ENCODE measurements around the gene ST7L.

The ST7L gene

GRCh38 chr1:112554411-112554810, 64.5 kb downstream of the ST7L start:
- H3K4me3 ChIP-seq (ENCODE audit: low read length), result no peak overlapping the region
- no peaks in the 10 kb centered on the region for H3K4me1 ChIP-seq (ENCODE audit: control insufficient read depth, low read length)
- no peak for TF ChIP-seq CTCF (IDR thresholded peaks at IDR 0.05; ENCODE audit: low read depth, low read length, poor library complexity, severe bottlenecking)
- no peak for TF ChIP-seq EZH2phosphoT487 (IDR thresholded peaks at IDR 0.05; ENCODE audit: borderline replicate concordance, low read length)
- H3K4me2 ChIP-seq (ENCODE audit: low read length), result no peak overlapping the region
- no peaks in the 10 kb centered on the region for H3F3A ChIP-seq (ENCODE audit: control insufficient read depth, insufficient read depth)
- no peaks in the 10 kb centered on the region for H3K79me2 ChIP-seq (ENCODE audit: control insufficient read depth, low read length)
- H3K36me3 ChIP-seq (ENCODE audit: control insufficient read depth, low read length), result no peaks in the 10 kb centered on the region
- no peaks in the 10 kb centered on the region for H3K9me3 ChIP-seq (ENCODE audit: control insufficient read depth, insufficient read depth, low read length)
- H3K9me2 ChIP-seq (replicated peaks; ENCODE audit: control insufficient read depth, low read length), result no peaks in the 10 kb centered on the region
- H3K27me3 ChIP-seq (ENCODE audit: control insufficient read depth, low read length), result no peaks in the 10 kb centered on the region
- H4K20me1 ChIP-seq (ENCODE audit: control insufficient read depth, insufficient read depth, low read depth, low read length), result no peaks in the 10 kb centered on the region
- no peak overlapping the region for H3K27ac ChIP-seq (ENCODE audit: low read depth, low read length)

GRCh38 chr1:112549590-112549989, 69.4 kb downstream of the ST7L start:
- H3K27ac ChIP-seq (ENCODE audit: low read depth, low read length), result no peak overlapping the region
- no peaks in the 10 kb centered on the region for H3K4me1 ChIP-seq (ENCODE audit: control insufficient read depth, low read length)
- H3K9me3 ChIP-seq (ENCODE audit: control insufficient read depth, insufficient read depth, low read length), result no peaks in the 10 kb centered on the region
- H4K20me1 ChIP-seq (ENCODE audit: control insufficient read depth, insufficient read depth, low read depth, low read length), result no peaks in the 10 kb centered on the region
- H3K4me2 ChIP-seq (ENCODE audit: low read length), result no peak overlapping the region
- H3K36me3 ChIP-seq (ENCODE audit: control insufficient read depth, low read length), result no peaks in the 10 kb centered on the region
- no peaks in the 10 kb centered on the region for H3K79me2 ChIP-seq (ENCODE audit: control insufficient read depth, low read length)
- no peaks in the 10 kb centered on the region for H3K9me2 ChIP-seq (replicated peaks; ENCODE audit: control insufficient read depth, low read length)
- 0 out of 2 replicates have a peak, but pooled peaks cover 3% of the 10 kb centered on the region for H3F3A ChIP-seq (ENCODE audit: control insufficient read depth, insufficient read depth)
- no peak for TF ChIP-seq EZH2phosphoT487 (IDR thresholded peaks at IDR 0.05; ENCODE audit: borderline replicate concordance, low read length)
- no peak for TF ChIP-seq CTCF (IDR thresholded peaks at IDR 0.05; ENCODE audit: low read depth, low read length, poor library complexity, severe bottlenecking)
- H3K27me3 ChIP-seq (ENCODE audit: control insufficient read depth, low read length), result no peaks in the 10 kb centered on the region
- no peak overlapping the region for H3K4me3 ChIP-seq (ENCODE audit: low read length)

- Histone ChIP-seq H3K27me3 (ENCODE audit: control insufficient read depth, low read length) (no peaks in the 10 kb centered on the region), H4K20me1 (ENCODE audit: control insufficient read depth, insufficient read depth, low read depth, low read length) (no peaks in the 10 kb centered on the region), H3K4me2 (ENCODE audit: low read length) (no peak overlapping the region), H3K36me3 (ENCODE audit: control insufficient read depth, low read length) (no peaks in the 10 kb centered on the region), H3K4me1 (ENCODE audit: control insufficient read depth, low read length) (no peaks in the 10 kb centered on the region), H3K9me3 (ENCODE audit: control insufficient read depth, insufficient read depth, low read length) (no peaks in the 10 kb centered on the region), H3K4me3 (ENCODE audit: low read length) (no peak overlapping the region), H3K9me2 (replicated peaks; ENCODE audit: control insufficient read depth, low read length) (no peaks in the 10 kb centered on the region), H3K79me2 (ENCODE audit: control insufficient read depth, low read length) (no peaks in the 10 kb centered on the region), H3K27ac (ENCODE audit: low read depth, low read length) (no peak overlapping the region), H3F3A (ENCODE audit: control insufficient read depth, insufficient read depth) (0 out of 2 replicates have a peak, but pooled peaks cover 3% of the 10 kb centered on the region)
- TF ChIP-seq CTCF (IDR thresholded peaks at IDR 0.05; ENCODE audit: low read depth, low read length, poor library complexity, severe bottlenecking) (no peak), EZH2phosphoT487 (IDR thresholded peaks at IDR 0.05; ENCODE audit: borderline replicate concordance, low read length) (no peak)
Observed at GRCh38 chr1:112548547-112548946, 70.4 kb downstream of the ST7L start.

Data from DOHH2 (cell line).